ENCODE measurements around the gene TCF3.
"Not testable (repeated sequence)": the region's sequence is repeated elsewhere in the genome, so short reads cannot be mapped to it uniquely, and the experiment has no call there.

The TCF3 gene

GRCh38 chr19:1652471-1653299, at the start of gene TCF3:
TCF3 (minus strand) TSS chr19:1652615; CDS start chr19:1650248, 2,367 bp downstream.
- DNase-seq: peak; percentile 99

DNA sequence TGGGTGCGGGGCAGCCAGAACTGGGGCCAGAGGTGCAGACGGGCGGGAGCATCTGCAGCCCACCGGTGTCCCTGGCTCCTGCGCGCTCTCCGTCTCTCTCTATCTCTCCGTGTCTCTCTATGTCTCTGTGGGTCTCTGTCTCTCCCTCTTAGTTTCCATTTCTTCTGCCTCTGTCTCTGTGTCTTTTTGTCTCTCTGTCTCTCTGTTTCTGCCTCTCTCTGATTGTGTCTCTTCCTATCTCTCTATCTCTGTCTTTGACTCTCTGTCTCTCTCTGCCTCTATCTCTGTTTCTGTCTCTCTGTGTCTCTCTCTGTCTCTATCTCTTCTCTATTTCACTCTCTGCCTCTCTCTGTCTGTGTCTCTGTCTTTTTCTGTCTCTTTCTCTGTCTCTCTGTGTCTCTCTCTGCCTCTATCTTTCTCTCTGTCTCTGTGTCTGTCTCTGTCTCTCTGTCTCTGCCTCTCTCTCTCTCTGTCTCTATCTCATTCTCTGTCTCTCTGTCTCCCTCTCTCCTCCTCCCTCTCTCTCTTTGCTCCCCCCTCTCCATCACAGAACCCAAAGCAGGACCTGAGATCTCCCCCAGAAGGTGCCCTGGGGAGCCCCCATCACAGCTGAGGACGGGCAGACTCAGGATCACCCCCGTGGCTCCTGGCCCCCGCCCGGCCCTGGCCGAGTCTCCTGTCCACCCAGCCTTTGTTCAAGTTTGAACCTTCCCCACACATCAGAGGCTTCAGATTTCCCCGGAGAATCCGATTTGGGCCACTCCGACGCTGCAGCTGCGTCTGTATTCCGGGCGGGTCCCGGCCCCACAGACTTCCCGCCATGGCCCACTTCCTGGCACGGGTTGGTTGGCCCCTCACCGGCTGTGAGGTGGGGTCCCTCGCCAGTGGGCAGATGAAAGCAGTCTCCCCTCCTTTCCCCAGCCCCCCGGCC, 48.6 kb upstream of the TCF3 start:
- DNase-seq: no peak

- DNase-seq: no peak
These were observed 47.8 kb upstream of the TCF3 start for GRCh38 chr19:1699998-1700732.

GRCh38 chr19:1699386-1699785, 47.0 kb upstream of the TCF3 start:
- DNase-seq: no peak

- DNase-seq: no peak
These were observed 46.2 kb upstream of the TCF3 start for GRCh38 chr19:1698636-1699035.

DNA sequence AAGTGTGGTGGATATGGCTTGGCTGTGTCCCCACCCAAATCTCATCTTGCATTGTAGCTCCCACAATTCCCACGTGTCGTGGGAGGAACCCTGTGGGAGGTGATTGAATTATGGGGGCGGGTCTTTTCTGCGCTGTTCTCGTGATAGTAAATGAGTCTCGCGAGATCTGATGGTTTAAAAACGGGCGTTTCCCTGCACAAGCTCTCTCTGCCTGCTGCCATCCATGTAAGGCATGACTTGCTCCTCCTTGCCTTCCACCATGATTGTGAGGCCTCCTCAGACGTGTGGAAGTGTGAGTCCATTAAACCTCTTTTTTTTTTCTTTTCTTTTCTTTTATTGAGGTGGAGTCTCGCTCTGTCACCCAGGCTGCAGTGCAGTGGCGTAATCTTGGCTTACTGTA, 43.1 kb upstream of the TCF3 start:
- not testable (repeated sequence) for DNase-seq

GRCh38 chr19:1691589-1692290, 39.3 kb upstream of the TCF3 start:
- no peak for DNase-seq

- DNase-seq: peak; percentile 67
These were observed 38.4 kb upstream of the TCF3 start for GRCh38 chr19:1690699-1691307.

- DNase-seq: not testable (repeated sequence)
These were observed 33.4 kb upstream of the TCF3 start for GRCh38 chr19:1685785-1686184.

GRCh38 chr19:1685046-1685445, 32.6 kb upstream of the TCF3 start:
- no peak for DNase-seq

- DNase-seq: no peak
These were observed 32.1 kb upstream of the TCF3 start for GRCh38 chr19:1684573-1684912.

DNA sequence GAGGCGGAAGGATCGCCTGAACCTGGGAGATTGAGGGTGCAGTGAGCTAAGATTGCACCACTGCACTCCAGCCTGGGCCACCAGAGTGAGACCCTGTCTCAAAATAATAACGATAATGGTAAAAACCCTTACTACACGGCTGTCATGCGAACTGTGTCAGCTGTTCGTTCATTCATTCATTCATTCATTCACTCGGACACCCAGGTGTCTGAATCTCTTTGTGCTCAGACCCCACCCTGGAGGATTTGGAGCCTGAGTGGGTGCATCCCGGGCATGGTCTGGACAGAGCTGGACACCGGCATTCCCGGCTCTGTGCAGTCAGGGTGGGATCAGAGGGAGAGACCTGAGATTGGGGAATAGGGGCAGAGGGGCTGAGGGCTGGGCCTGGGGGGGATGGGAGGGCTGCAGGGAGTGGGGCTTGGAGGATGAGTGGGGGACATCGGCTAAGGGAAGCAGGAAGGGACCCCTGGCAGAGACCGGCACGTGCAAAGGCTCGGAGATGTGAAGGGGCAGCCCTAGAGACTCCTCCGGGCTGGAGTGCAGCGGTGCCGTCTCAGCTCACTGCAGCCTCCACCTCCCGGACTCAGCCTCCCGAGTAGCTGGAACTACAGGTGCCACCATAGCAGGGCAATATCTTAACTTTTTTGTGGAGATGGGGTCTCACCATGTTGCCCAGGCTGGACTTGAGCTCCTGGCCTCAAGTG, 31.6 kb upstream of the TCF3 start:
- no peak for DNase-seq

GRCh38 chr19:1680976-1681375, 28.6 kb upstream of the TCF3 start:
- DNase-seq: no peak

- DNase-seq: no peak
These were observed 25.7 kb upstream of the TCF3 start for GRCh38 chr19:1678073-1678472.

DNA sequence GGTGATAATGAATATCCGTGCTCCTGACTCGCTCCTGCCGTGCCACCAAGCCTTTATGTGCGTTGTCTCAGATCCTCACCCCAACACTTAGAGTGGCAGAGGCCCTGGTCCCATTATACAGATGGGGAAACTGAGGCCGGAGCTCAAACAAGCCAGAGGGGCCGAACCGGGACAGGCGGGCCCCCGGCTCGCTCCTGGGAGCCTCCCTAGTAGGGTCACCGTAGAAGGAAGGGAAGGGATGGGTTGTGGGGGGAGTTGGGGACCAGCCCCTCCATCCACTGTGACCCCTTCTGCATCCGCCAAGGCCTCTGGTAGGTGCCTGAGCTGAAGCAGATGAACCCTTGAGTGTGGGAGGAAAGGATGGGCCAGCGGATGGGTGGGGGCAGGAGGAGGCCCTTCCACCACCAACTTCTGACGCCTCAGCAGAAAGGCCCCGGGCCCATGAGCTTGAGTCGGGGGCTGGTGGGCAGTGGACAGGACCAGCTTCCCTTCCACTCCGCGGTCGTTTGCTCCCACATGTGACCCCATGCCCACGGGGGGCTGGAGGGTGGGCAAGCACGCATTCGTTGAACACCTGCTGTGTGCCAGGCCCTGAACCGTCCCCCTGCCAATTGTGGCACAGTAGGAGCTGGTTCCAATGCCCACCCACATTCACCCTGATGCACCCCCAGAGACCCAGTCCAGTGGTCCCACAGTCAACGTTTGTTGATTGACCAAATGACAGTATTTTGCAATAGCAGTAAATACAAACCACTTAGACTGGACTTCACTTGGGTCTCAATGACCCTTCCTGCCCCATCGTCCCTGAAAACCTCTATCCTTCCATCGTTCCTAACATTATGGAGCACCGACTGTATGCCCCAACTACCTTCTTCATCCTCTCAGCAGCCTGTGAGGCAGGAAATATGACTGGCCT, 24.2 kb upstream of the TCF3 start:
- no peak for DNase-seq

DNA sequence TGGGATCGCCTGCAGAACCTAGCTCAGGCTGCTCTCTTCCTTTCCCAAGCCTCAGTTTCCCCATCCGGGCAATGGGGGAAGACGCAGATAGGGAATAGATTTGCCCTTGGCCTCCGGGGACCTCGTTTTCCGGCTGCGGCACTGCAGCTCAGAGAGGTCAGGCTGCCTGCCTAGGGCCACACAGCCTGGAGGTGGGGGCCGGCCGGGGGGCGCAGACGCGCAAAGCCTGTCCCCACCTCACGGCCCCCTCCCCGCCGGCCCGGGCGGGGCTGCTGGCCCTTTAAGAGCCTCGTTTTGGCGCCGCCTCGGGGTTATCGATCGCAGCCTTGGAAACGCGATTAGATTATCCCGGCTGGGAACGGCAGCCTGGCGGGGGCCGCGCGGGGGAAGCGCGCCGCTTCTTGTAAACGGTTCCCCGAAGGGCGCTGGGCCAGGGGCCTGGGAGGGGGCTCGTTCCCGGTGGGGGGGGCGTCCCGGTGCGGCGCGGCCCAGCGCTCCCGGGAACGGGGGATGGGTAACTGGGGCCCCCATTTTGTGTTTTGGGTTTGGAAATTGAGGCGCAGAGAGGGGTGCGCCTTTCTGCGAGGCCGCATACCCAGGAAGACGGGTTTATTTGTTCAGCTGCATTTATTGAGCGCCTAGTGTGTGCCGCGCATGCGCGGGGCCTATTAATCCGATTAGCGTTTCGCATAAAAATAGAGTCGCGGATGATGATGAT, 23.4 kb upstream of the TCF3 start:
- DNase-seq: no peak

DNA sequence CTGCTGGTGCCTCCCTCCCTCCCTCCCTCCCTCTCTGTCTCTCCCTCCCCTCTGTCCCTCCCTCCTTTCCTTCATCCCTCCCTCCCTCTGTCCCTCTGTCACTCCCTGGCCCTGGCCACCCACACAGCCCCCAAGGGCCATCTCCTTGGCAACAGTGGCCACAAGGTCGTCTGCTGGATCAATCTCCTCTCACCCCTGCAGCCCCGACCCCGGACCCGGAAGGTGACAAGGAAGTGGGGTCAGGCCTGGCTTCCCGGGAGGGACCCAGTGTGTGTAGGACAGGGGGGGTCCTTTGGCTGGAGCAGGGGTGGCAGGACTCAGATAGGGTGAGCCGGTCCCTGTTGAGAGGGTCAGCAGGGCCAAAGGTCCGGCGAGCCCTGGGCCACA, 21.9 kb upstream of the TCF3 start:
- no peak for DNase-seq

DNA sequence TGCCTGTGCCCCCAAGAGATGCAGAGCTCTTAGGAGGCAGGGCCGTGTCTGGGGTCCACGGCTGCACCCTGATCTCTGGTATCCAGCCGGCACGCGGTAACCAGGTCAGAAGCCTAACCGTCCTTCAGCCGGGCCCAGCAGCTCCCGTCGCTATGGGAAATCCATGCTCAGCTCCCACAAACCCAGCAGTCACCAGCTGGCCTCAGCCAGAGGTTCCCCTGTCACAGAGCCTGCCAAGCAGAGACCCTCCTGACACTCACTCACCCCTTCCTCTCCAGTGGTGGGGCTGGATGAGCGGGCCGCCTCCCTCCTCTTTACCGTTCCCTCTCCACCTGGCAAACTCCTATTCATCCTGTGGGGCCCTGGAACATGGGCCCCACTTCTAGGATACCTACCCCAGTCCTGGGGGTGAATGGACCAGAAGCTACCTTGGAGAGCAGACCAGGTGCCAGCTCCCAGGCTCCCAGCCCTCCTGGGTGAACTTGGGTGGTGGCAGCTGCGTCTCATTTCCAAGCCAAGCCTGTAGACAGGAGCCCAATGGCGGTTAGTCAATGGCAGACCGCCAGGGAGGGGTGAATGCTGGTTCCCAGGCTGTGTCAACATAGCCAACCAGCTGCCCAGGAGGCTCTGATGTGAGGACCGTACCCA, 21.4 kb upstream of the TCF3 start:
- peak; percentile 81 for DNase-seq
